Fibroblast of gingiva (primary cell): ENCODE results near the gene SIT1.
A peak's percentile ranks its signal among the peaks of the same experiment; 100 is the strongest.
"Not testable (repeated sequence)": the region's sequence is repeated elsewhere in the genome, so short reads cannot be mapped to it uniquely, and the experiment has no call there.

ENCODE experiments used
- DNase-seq: peaks from one replicate; pipeline ENCODE4 v3.0.0-alpha.2; 2011; ENCODE audit warnings: low read depth

SIT1 gene

DNA sequence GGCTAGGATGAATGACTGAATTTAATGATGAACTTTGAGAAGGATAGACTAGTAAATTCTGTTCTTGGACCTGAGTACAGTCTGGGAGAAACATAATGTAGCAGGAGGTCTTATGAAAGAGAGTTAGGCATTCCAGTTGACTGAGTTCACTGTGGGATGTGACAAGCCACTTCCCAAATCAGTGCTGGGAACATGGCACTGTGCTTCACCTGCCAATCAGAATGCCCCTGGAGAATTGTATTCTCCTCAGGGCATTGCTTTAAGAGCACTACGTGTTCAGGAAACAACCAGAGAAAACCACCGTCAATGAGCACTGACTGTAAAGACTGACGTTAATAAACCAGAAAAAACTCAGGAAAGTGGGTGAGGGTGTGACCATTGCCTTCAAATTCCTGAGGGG lies 8.6 kb upstream of the SIT1 start:
- peak; percentile 93 for DNase-seq

DNA sequence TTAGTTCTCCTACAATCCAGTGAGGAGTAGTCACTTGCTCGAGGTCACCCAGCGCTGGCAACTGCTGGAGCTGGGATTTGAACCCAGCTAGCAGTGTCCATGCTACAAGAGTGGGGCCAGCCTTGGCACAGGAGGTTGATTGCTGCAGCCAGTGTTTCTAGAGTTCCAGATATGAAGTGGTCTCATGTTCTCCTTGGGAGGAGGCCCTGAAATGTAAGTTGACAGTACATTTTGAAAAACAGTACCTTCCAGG lies 8.2 kb upstream of the SIT1 start:
- peak; percentile 45 for DNase-seq

- peak; percentile 78 for DNase-seq
These were observed 7.6 kb upstream of the SIT1 start, which contains the start of gene CCDC107 for GRCh38 chr9:35658137-35658967. CCDC107 (plus strand) TSS chr9:35658292; CDS start chr9:35658380, 88 bp downstream.

GRCh38 chr9:35657546-35658136 lies 6.9 kb upstream of the SIT1 start, which contains the start of gene RMRP:
RMRP (minus strand) TSS chr9:35658019.
- DNase-seq: peak; percentile 100

DNA sequence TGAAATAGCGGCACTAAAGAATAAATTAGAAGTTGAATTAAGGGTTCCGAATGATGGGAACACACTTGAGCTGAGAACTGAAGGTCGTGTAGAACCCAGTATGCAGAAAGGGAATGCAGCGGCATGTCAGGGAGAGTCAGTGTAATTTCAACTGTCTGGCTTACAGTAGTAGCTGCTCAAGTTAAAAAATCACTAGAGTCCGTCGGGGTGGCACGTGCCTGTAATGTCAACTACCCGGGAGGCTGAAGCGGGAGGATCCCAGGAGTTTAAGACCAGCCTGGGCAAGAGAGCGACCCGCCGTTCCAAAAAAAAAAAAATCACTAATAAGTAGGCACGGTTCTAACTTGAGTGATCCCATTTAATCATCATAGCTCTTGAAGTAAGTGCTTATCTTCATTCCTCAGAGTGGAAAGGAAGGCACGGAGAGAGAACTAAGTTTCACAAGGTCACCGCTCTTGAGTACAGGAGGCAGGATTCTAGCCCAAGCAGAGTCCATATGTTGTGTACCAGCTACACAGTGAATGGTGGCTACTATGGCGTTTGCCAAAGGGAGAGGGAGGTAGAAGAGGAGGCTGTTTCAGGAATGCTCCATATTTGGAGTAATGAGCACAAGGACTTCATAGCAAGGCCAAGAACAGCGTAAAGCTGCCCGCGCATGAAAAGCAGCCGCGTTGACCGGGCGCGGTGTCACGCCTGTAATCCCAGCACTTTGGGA lies 6.3 kb upstream of the SIT1 start:
- DNase-seq: peak; percentile 52

- DNase-seq: no peak
These were observed 5.6 kb upstream of the SIT1 start for GRCh38 chr9:35656348-35656747.

- no peak for DNase-seq
These were observed 2.9 kb upstream of the SIT1 start for GRCh38 chr9:35653611-35654010.

DNA sequence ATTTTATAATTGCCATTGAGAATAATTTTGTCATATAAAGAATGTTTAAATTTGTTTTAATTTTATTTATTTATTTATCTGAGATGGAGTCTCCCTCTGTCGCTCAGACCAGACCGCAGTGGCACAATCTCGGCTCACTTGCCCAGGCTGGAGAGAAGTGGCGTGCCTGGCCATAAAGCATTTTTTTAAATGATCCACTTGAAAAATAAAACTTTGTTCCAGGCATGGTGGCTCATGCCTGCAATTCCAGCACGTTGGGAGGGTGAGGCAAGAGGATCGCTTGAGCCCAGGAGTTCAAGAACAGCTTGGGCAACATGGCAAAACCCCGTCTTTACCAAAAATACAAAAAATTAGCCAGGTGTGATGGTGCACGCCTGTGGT lies 2.1 kb upstream of the SIT1 start:
- peak; percentile 84 for DNase-seq

- DNase-seq: peak; percentile 89
These were observed 1.5 kb upstream of the SIT1 start for GRCh38 chr9:35651956-35652828.

DNA sequence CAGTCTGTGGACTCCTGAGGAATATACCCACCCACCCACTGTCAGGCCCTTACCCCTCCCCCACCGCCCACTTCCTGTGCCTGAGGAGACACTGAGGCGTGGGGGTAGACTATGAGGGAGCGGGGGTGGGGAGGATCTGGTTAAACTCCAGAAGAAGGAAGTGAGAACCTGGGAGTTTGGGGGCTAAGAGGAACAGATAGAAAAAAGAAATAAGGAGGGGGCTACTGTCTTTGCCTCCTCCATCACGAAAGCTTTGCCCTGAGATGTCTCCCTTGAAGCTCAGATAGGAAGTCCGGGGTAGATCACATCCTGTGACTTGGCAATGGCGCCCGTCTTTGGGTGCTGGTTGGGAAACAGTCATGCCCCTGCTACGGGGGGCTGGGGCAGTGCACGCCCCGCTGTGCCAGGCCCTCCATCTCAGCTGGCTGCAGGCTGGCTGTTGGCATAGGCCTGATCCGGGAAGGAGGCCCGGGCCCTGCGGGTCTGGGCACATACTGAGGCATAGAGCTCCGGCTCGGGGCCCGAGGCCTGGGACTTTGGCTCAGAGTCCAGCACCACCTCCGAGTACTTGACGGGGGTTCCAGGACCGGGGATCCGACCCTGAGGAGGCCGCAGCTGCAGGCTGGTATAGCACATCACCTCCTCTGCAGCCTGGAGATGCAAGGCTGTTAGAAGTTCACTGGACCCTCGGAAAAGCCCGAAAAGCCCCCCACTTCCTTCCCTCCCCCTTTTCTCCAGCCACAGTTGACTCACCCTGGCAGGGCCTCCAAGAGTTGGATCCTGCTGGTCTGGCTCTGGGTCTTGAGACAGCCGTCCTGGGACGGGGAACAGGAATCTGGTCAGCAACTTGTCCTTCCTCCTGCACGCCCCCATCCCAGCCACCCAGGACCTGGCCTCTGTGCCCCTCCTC lies 1.0 kb downstream of the SIT1 start:
- DNase-seq: peak; percentile 53

DNA sequence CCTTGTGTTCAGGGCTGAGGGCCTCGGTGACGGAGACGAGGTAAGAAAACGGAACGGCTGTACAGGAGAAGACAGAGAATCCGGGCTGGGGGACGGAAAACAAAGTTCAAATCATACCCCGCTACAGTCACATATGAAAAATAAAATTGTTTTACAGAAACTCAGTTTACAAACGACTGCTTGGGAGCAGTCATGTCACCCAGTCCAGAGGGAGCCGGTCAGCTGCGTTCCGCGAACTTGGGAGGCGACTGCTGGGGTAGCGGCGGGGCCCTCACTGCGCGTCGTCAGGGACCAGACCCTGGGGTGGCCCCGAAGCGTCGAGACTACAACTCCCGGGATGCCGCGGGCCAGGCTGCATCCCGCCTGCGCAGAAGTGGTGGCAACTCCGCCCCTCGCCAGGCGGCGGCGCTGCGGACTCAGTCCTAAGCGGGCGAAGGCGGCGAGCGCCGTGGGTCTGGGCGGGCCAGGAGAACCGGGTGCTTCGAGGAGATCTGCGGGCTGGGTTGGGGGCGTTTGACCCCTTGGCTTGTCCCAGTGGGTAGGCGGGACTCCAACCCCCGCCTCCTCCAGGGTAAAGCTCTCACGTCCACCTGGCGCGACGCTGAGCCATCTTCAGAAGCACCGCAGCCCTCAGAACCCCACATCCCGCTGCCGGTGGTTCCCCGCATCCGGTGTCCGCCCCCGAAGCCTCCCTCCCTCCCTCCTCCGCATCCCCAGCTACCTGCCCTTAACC lies 4.0 kb downstream of the SIT1 start:
- peak; percentile 88 for DNase-seq

- DNase-seq: no peak
These were observed 4.6 kb downstream of the SIT1 start for GRCh38 chr9:35646153-35646532.

- DNase-seq: not testable (repeated sequence)
These were observed 5.0 kb downstream of the SIT1 start for GRCh38 chr9:35645736-35646135.

- DNase-seq: no peak
These were observed 7.7 kb downstream of the SIT1 start for GRCh38 chr9:35643046-35643445.

DNA sequence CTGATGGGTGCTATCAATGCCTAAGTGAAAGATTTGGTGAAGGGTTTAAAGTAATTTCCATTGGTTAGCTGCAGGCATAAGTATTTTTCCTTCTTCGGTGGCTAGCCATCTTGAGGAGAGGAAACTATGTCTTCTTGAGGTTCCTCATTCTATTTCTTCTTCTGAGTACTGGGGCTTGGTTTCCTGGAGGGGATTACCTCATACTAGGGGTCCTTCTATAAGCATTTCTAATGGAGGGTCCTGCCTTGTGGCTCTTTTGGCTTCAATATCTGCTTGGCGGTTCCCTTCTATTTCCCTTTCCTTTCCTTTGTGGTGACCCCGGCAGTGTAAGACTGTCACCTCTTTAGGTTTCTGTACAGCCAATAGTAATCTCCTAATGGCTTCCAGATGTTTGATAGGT lies 9.3 kb downstream of the SIT1 start:
- DNase-seq: not testable (repeated sequence)

DNA sequence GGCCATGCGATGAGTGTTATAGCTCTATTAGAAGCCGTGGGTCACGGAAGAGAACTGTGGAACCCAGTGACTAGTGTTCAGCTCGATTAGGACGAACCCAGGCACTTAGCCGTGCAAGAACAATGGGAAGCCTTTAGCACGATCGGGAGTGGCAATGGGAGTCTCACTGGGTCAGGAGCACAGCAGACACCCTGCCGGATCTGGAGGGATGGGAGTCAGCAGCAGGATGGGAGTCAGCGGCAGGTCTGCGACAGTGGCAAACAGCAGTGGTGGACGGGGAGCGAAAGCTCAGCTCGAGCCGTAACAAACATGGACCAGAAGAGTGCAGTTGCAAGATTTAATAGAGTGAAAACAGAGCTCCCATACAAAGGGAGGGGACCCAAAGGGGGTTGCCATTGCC lies 10.3 kb downstream of the SIT1 start:
- not testable (repeated sequence) for DNase-seq

GRCh38 chr9:35639631-35640030 lies 11.1 kb downstream of the SIT1 start:
- DNase-seq: no peak

GRCh38 chr9:35639225-35639624 lies 11.5 kb downstream of the SIT1 start:
- DNase-seq: not testable (repeated sequence)

DNA sequence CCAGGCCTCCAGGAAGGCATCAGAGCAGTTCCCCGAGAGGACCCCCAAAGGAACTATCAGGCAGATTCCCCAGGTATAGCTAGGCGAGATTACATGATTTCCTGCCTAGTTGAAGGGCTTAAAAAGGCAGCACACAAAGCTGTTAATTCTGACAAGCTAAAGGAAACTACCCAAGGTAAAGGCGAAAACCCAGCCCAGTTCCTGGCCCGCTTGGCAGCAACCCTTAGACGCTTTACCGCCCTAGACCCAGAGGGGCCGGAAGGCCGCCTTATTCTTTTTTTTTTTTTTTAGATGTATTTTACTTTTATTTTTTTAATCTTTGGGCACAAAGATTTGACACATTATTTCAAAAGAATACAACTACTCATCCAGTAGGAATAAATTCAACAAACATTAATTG lies 12.0 kb downstream of the SIT1 start:
- not testable (repeated sequence) for DNase-seq

DNA sequence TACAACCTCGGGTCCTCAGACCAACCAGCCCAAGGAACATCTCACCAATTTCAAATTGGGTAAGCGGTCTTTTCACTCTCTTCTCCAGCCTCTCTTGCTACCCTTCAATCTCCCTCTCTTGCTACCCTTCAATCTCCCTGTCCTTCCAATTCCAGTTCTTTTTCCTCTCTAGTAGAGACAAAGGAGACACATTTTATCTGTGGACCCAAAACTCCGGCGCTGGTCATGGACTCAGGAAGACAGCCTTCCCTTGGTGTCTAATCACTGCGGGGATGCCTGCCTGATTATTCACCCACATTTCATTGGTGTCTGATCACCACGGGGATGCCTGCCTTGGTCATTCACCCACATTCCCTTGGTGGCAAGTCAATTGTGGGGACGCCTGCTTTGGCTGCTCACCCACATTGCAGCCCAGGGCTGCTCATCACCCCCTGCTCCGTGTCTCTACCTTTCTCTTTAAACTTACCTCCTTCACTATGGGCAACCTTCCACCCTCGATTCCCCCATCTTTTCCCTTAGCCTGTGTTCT lies 13.2 kb downstream of the SIT1 start:
- not testable (repeated sequence) for DNase-seq
